ENCODE data around the gene LIN52. TPM values are rescaled to one million over a fixed set of nuclear protein-coding genes. Genes with fewer than 3 reads are reported as not detected.

LIN52 gene
- total and polyA plus RNA-seq, 4 donors, result 3.8 to 9.9 (median 5.3) TPM

DNA sequence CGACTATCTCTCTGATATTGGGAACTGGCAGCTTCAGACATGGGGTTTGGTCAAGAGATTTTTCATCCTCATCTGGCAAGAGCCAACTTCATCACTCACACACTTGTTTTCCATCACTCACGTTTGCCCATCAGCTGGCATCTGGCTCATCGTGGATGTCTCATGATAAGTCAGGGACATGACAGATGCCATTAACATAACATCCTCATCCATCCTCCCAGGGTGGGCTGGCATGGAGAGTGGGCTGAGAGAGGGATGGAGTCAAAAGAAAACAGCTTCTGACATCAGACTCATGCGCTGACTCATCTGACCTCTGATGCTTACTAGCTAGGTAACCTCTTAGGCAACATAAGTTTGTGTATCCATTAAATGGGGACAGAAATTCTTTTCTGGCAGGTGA is 152.7 kb downstream of the LIN52 start:
- TF ChIP-seq HNF4G (IDR thresholded peaks at IDR 0.05) (no peak), SP1 (IDR thresholded peaks at IDR 0.05) (no peak), GABPA (IDR thresholded peaks at IDR 0.05 in 1 of 2, conservative IDR thresholded peaks at IDR 0.05 in 1 of 2) (no peak), JUND (IDR thresholded peaks at IDR 0.05) (no peak), FOXA2 (IDR thresholded peaks at IDR 0.05) (no peak), TAF1 (conservative IDR thresholded peaks at IDR 0.05) (no peak), HNF4A (conservative IDR thresholded peaks at IDR 0.05) (no peak), FOXA1 (IDR thresholded peaks at IDR 0.05) (no peak), EGR1 (IDR thresholded peaks at IDR 0.05; ENCODE audit: low read depth in 2 of 2) (no peak), NR2F2 (IDR thresholded peaks at IDR 0.05) (no peak), RXRA (IDR thresholded peaks at IDR 0.05) (no peak), YY1 (IDR thresholded peaks at IDR 0.05) (no peak)
- TF ChIP-seq, protein P1, sequence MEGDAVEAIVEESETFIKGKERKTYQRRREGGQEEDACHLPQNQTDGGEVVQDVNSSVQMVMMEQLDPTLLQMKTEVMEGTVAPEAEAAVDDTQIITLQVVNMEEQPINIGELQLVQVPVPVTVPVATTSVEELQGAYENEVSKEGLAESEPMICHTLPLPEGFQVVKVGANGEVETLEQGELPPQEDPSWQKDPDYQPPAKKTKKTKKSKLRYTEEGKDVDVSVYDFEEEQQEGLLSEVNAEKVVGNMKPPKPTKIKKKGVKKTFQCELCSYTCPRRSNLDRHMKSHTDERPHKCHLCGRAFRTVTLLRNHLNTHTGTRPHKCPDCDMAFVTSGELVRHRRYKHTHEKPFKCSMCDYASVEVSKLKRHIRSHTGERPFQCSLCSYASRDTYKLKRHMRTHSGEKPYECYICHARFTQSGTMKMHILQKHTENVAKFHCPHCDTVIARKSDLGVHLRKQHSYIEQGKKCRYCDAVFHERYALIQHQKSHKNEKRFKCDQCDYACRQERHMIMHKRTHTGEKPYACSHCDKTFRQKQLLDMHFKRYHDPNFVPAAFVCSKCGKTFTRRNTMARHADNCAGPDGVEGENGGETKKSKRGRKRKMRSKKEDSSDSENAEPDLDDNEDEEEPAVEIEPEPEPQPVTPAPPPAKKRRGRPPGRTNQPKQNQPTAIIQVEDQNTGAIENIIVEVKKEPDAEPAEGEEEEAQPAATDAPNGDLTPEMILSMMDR (IDR thresholded peaks at IDR 0.05; ENCODE audit: low read depth, low read length, missing input control), result no peak
- TF ChIP-seq, protein P2, sequence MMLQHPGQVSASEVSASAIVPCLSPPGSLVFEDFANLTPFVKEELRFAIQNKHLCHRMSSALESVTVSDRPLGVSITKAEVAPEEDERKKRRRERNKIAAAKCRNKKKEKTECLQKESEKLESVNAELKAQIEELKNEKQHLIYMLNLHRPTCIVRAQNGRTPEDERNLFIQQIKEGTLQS (IDR thresholded peaks at IDR 0.05), result no peak
- TF ChIP-seq, protein P3, sequence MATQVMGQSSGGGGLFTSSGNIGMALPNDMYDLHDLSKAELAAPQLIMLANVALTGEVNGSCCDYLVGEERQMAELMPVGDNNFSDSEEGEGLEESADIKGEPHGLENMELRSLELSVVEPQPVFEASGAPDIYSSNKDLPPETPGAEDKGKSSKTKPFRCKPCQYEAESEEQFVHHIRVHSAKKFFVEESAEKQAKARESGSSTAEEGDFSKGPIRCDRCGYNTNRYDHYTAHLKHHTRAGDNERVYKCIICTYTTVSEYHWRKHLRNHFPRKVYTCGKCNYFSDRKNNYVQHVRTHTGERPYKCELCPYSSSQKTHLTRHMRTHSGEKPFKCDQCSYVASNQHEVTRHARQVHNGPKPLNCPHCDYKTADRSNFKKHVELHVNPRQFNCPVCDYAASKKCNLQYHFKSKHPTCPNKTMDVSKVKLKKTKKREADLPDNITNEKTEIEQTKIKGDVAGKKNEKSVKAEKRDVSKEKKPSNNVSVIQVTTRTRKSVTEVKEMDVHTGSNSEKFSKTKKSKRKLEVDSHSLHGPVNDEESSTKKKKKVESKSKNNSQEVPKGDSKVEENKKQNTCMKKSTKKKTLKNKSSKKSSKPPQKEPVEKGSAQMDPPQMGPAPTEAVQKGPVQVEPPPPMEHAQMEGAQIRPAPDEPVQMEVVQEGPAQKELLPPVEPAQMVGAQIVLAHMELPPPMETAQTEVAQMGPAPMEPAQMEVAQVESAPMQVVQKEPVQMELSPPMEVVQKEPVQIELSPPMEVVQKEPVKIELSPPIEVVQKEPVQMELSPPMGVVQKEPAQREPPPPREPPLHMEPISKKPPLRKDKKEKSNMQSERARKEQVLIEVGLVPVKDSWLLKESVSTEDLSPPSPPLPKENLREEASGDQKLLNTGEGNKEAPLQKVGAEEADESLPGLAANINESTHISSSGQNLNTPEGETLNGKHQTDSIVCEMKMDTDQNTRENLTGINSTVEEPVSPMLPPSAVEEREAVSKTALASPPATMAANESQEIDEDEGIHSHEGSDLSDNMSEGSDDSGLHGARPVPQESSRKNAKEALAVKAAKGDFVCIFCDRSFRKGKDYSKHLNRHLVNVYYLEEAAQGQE (IDR thresholded peaks at IDR 0.05), result no peak
- TF ChIP-seq, protein P4, sequence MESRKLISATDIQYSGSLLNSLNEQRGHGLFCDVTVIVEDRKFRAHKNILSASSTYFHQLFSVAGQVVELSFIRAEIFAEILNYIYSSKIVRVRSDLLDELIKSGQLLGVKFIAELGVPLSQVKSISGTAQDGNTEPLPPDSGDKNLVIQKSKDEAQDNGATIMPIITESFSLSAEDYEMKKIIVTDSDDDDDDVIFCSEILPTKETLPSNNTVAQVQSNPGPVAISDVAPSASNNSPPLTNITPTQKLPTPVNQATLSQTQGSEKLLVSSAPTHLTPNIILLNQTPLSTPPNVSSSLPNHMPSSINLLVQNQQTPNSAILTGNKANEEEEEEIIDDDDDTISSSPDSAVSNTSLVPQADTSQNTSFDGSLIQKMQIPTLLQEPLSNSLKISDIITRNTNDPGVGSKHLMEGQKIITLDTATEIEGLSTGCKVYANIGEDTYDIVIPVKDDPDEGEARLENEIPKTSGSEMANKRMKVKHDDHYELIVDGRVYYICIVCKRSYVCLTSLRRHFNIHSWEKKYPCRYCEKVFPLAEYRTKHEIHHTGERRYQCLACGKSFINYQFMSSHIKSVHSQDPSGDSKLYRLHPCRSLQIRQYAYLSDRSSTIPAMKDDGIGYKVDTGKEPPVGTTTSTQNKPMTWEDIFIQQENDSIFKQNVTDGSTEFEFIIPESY (IDR thresholded peaks at IDR 0.05), result no peak
- TF ChIP-seq, protein P5, sequence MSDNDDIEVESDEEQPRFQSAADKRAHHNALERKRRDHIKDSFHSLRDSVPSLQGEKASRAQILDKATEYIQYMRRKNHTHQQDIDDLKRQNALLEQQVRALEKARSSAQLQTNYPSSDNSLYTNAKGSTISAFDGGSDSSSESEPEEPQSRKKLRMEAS (IDR thresholded peaks at IDR 0.05), result no peak
- no peak overlapping the region for H3K4me3 ChIP-seq (ENCODE audit: low read depth in 1 of 3, low read length in 3 of 3)
- no peaks in the 10 kb centered on the region for H3K9me3 ChIP-seq (ENCODE audit: control insufficient read depth in 4 of 4, low read length in 3 of 4)
- H3K27ac ChIP-seq (ENCODE audit: low read depth in 1 of 2, low read length in 2 of 2), result no peak overlapping the region
- H3K4me1 ChIP-seq (ENCODE audit: control insufficient read depth in 4 of 4, insufficient read depth in 4 of 4, low read length in 3 of 4), result peaks cover 11 to 20% (median 14%) of the 10 kb centered on the region in 4 donors
- WGBS, result 77% methylated on average over 4 of the region's 4 CpGs
- H3K27me3 ChIP-seq (ENCODE audit: control insufficient read depth in 4 of 4, insufficient read depth in 4 of 4, low read length in 3 of 4), result peaks cover 6 to 15% (median 10%) of the 10 kb centered on the region in 4 donors
- H3K9ac ChIP-seq (ENCODE audit: low read depth in 1 of 2, low read length in 2 of 2), result no peak overlapping the region
- H3K36me3 ChIP-seq (ENCODE audit: control insufficient read depth in 4 of 4, insufficient read depth in 3 of 4, low read depth in 1 of 4, low read length in 3 of 4), result no peaks in the 10 kb centered on the region
- no peak for DNase-seq (ENCODE audit: low spot score)

Measured in liver (tissue), 9 donors.